ENCODE measurements around the gene CCDC149.
"Not testable (repeated sequence)": the region's sequence is repeated elsewhere in the genome, so short reads cannot be mapped to it uniquely, and the experiment has no call there.

CCDC149 gene

GRCh38 chr4:24927049-24927448, 14.2 kb upstream of the CCDC149 start:
- Mint-ChIP-seq H3K4me3 (no peak overlapping the region), H3K27me3 (no peaks in the 10 kb centered on the region)
- DNase-seq, result no peak

GRCh38 chr4:24924309-24924781, 11.5 kb upstream of the CCDC149 start:
- Mint-ChIP-seq H3K9me3 (peaks cover 2% of the 10 kb centered on the region), H3K27ac (no peak overlapping the region), H3K27me3 (no peaks in the 10 kb centered on the region), H3K4me3 (no peak overlapping the region), H3K36me3 (no peaks in the 10 kb centered on the region), H3K4me1 (no peaks in the 10 kb centered on the region)
- CTCF ChIA-PET, result no interaction called here
- DNase-seq, result no peak

More at GRCh38 chr4:24927049-24927448, 14.2 kb upstream of the CCDC149 start:
- H3K4me1 Mint-ChIP-seq, result no peaks in the 10 kb centered on the region
- no peak overlapping the region for H3K27ac Mint-ChIP-seq
- H3K36me3 Mint-ChIP-seq, result no peaks in the 10 kb centered on the region
- CTCF ChIA-PET, result interaction anchor here (0.6 kb wide), 1 partner anchor 217 kb away, joined by 3 read pairs; no protein-coding TSS in a partner anchor
- no peaks in the 10 kb centered on the region for H3K9me3 Mint-ChIP-seq

GRCh38 chr4:24923550-24923949, 10.7 kb upstream of the CCDC149 start:
- H3K27me3 Mint-ChIP-seq, result no peaks in the 10 kb centered on the region
- no peaks in the 10 kb centered on the region for H3K4me1 Mint-ChIP-seq
- H3K27ac Mint-ChIP-seq, result no peak overlapping the region
- CTCF ChIA-PET, result no interaction called here
- no peak overlapping the region for H3K4me3 Mint-ChIP-seq
- DNase-seq, result no peak
- no peaks in the 10 kb centered on the region for H3K36me3 Mint-ChIP-seq
- H3K9me3 Mint-ChIP-seq, result peaks cover 4% of the 10 kb centered on the region

- Mint-ChIP-seq H3K36me3 (no peaks in the 10 kb centered on the region), H3K4me3 (no peak overlapping the region), H3K4me1 (no peaks in the 10 kb centered on the region), H3K27me3 (no peaks in the 10 kb centered on the region), H3K9me3 (peaks cover 4% of the 10 kb centered on the region), H3K27ac (no peak overlapping the region)
- CTCF ChIA-PET, result no interaction called here
- no peak for DNase-seq
Observed at GRCh38 chr4:24923002-24923401, 10.2 kb upstream of the CCDC149 start.

GRCh38 chr4:24922416-24922815, 9.6 kb upstream of the CCDC149 start:
- Mint-ChIP-seq H3K27ac (no peak overlapping the region), H3K4me1 (no peaks in the 10 kb centered on the region), H3K4me3 (no peak overlapping the region), H3K27me3 (peaks cover under 1% of the 10 kb centered on the region), H3K36me3 (no peaks in the 10 kb centered on the region), H3K9me3 (peaks cover 4% of the 10 kb centered on the region)
- CTCF ChIA-PET, result no interaction called here
- no peak for DNase-seq

GRCh38 chr4:24921491-24921890, 8.6 kb upstream of the CCDC149 start:
- Mint-ChIP-seq H3K27ac (no peak overlapping the region), H3K36me3 (no peaks in the 10 kb centered on the region), H3K9me3 (peaks cover 4% of the 10 kb centered on the region), H3K27me3 (peaks cover 8% of the 10 kb centered on the region), H3K4me3 (no peak overlapping the region), H3K4me1 (no peaks in the 10 kb centered on the region)
- CTCF ChIA-PET, result no interaction called here
- no peak for DNase-seq

- Mint-ChIP-seq H3K4me3 (no peak overlapping the region), H3K27ac (no peak overlapping the region), H3K9me3 (peaks cover 4% of the 10 kb centered on the region), H3K4me1 (no peaks in the 10 kb centered on the region), H3K36me3 (no peaks in the 10 kb centered on the region), H3K27me3 (peaks cover 14% of the 10 kb centered on the region)
- DNase-seq, result no peak
- CTCF ChIA-PET, result no interaction called here
Observed at GRCh38 chr4:24920008-24920407, 7.2 kb upstream of the CCDC149 start.

GRCh38 chr4:24917076-24917856, 4.4 kb upstream of the CCDC149 start:
- no peak overlapping the region for H3K4me3 Mint-ChIP-seq

GRCh38 chr4:24915121-24915922, 2.5 kb upstream of the CCDC149 start:
- Mint-ChIP-seq H3K27me3 (peaks cover 42% of the 10 kb centered on the region), H3K27ac (no peak overlapping the region), H3K4me3 (no peak overlapping the region), H3K36me3 (peaks cover 2% of the 10 kb centered on the region), H3K4me1 (peaks cover 2% of the 10 kb centered on the region), H3K9me3 (peaks cover 2% of the 10 kb centered on the region)
- no peak for DNase-seq
- CTCF ChIA-PET, result no interaction called here

More at GRCh38 chr4:24917076-24917856, 4.4 kb upstream of the CCDC149 start:
- Mint-ChIP-seq H3K4me1 (peaks cover 2% of the 10 kb centered on the region), H3K27ac (no peak overlapping the region), H3K36me3 (peaks cover 2% of the 10 kb centered on the region), H3K9me3 (peaks cover 4% of the 10 kb centered on the region), H3K27me3 (peaks cover 33% of the 10 kb centered on the region)
- DNase-seq, result no peak
- CTCF ChIA-PET, result no interaction called here

- CTCF ChIA-PET, result no interaction called here
- peaks cover 2% of the 10 kb centered on the region for H3K36me3 Mint-ChIP-seq
- H3K9me3 Mint-ChIP-seq, result peaks cover 5% of the 10 kb centered on the region
- no peak overlapping the region for H3K4me3 Mint-ChIP-seq
- peaks cover 45% of the 10 kb centered on the region for H3K27me3 Mint-ChIP-seq
- H3K4me1 Mint-ChIP-seq, result peaks cover 2% of the 10 kb centered on the region
- no peak overlapping the region for H3K27ac Mint-ChIP-seq
- no peak for DNase-seq
Observed at GRCh38 chr4:24914460-24914859, 1.6 kb upstream of the CCDC149 start.

GRCh38 chr4:24913119-24913485, 260 bp upstream of the CCDC149 start:
- Mint-ChIP-seq H3K27me3 (peaks cover 48% of the 10 kb centered on the region), H3K4me1 (peaks cover 2% of the 10 kb centered on the region), H3K4me3 (peak overlapping the region; percentile 51), H3K27ac (no peak overlapping the region), H3K9me3 (peaks cover 3% of the 10 kb centered on the region), H3K36me3 (peaks cover 2% of the 10 kb centered on the region)
- DNase-seq, result no peak
- CTCF ChIA-PET, result no interaction called here

- CTCF ChIA-PET, result no interaction called here
- Mint-ChIP-seq H3K4me3 (no peak overlapping the region), H3K27me3 (peaks cover 40% of the 10 kb centered on the region), H3K9me3 (peaks cover 3% of the 10 kb centered on the region), H3K4me1 (peaks cover 2% of the 10 kb centered on the region), H3K27ac (no peak overlapping the region), H3K36me3 (peaks cover 2% of the 10 kb centered on the region)
- DNase-seq, result no peak
Observed at GRCh38 chr4:24910499-24910898, 2.3 kb downstream of the CCDC149 start.

GRCh38 chr4:24909606-24910005, 3.2 kb downstream of the CCDC149 start:
- H3K27me3 Mint-ChIP-seq, result peaks cover 35% of the 10 kb centered on the region
- CTCF ChIA-PET, DNase-seq, H3K36me3 Mint-ChIP-seq, H3K4me1 Mint-ChIP-seq, H3K4me3 Mint-ChIP-seq, H3K9me3 Mint-ChIP-seq, H3K27ac Mint-ChIP-seq: not testable (repeated sequence)

GRCh38 chr4:24897639-24898038, 15.2 kb downstream of the CCDC149 start:
- no peak for DNase-seq
- H3K9me3 Mint-ChIP-seq, result no peaks in the 10 kb centered on the region
- no peaks in the 10 kb centered on the region for H3K4me1 Mint-ChIP-seq
- no peak overlapping the region for H3K27ac Mint-ChIP-seq
- H3K4me3 Mint-ChIP-seq, result no peak overlapping the region
- H3K27me3 Mint-ChIP-seq, result peaks cover 3% of the 10 kb centered on the region
- H3K36me3 Mint-ChIP-seq, result no peaks in the 10 kb centered on the region
- CTCF ChIA-PET, result no interaction called here

- H3K4me1 Mint-ChIP-seq, result no peaks in the 10 kb centered on the region
- H3K27ac Mint-ChIP-seq, result no peak overlapping the region
- no peaks in the 10 kb centered on the region for H3K9me3 Mint-ChIP-seq
- CTCF ChIA-PET, result no interaction called here
- no peak for DNase-seq
- H3K36me3 Mint-ChIP-seq, result no peaks in the 10 kb centered on the region
- H3K27me3 Mint-ChIP-seq, result no peaks in the 10 kb centered on the region
- no peak overlapping the region for H3K4me3 Mint-ChIP-seq
Observed at GRCh38 chr4:24896977-24897376, 15.9 kb downstream of the CCDC149 start.

All from activated naive CD4-positive, alpha-beta T cell treated with anti-CD3 and anti-CD28 coated beads, Interleukin-2, amount 10 ng/mL, durations not matched to agents 7 days and 5 days (primary cell).